Endodermal cell (in vitro differentiated cells): ENCODE measurements around the gene WDR35. TPM values are rescaled to one million over a fixed set of nuclear protein-coding genes. Genes with fewer than 3 reads are reported as not detected.
A peak's percentile ranks its signal among the peaks of the same experiment; 100 is the strongest.

Experiments
- DNase-seq: peaks from one replicate; pipeline ENCODE4 v3.0.0-alpha.2; 2017
- H3K27ac ChIP-seq: 2 replicates; pipeline ENCODE4 v1.5.1; 2013; ENCODE audit warnings: mild to moderate bottlenecking, low read depth, low read length, moderate library complexity
- H3K27me3 ChIP-seq: 2 replicates; pipeline ENCODE4 v1.6.1; 2013; ENCODE audit warnings: mild to moderate bottlenecking, low read length, moderate library complexity; ENCODE audit not compliant: insufficient read depth, control insufficient read depth, poor library complexity, severe bottlenecking
- H3K36me3 ChIP-seq: 2 replicates; pipeline ENCODE4 v1.7.0; 2013; ENCODE audit warnings: mild to moderate bottlenecking, low read length, moderate library complexity; ENCODE audit not compliant: control insufficient read depth, insufficient read depth
- H3K4me1 ChIP-seq: one replicate; pipeline ENCODE4 v1.7.0; 2013; ENCODE audit warnings: low read length; ENCODE audit not compliant: control insufficient read depth, insufficient read depth
- H3K4me3 ChIP-seq: 2 replicates; pipeline ENCODE4 v1.5.1; 2013; ENCODE audit warnings: mild to moderate bottlenecking, low read length, moderate library complexity
- H3K9ac ChIP-seq: 2 replicates; pipeline ENCODE4 v1.6.1; 2013; ENCODE audit warnings: mild to moderate bottlenecking, low read length, moderate library complexity; ENCODE audit not compliant: poor library complexity, severe bottlenecking; ENCODE audit errors: extremely low read depth
- H3K9me3 ChIP-seq: 2 replicates; pipeline ENCODE4 v1.6.1; 2013; ENCODE audit warnings: mild to moderate bottlenecking, low read length, moderate library complexity; ENCODE audit not compliant: control insufficient read depth
- H3K27ac Mint-ChIP-seq: 2 replicates; pipeline ENCODE4 v1.8.0; 2020; ENCODE audit warnings: mixed read lengths
- H3K27me3 Mint-ChIP-seq: 2 replicates; pipeline ENCODE4 v1.8.0; 2021; ENCODE audit warnings: mild to moderate bottlenecking, mixed read lengths; ENCODE audit not compliant: insufficient read depth
- H3K36me3 Mint-ChIP-seq: 2 replicates; pipeline ENCODE4 v1.8.0; 2020; ENCODE audit warnings: low read depth, mixed read lengths
- H3K4me1 Mint-ChIP-seq: 2 replicates; pipeline ENCODE4 v1.8.0; 2020; ENCODE audit warnings: mixed read lengths
- H3K4me3 Mint-ChIP-seq: 2 replicates; pipeline ENCODE4 v1.8.0; 2020; ENCODE audit warnings: mild to moderate bottlenecking, moderate library complexity, mixed read lengths
- H3K9me3 Mint-ChIP-seq: 2 replicates; pipeline ENCODE4 v1.8.0; 2020; ENCODE audit warnings: mild to moderate bottlenecking, mixed read lengths
- WGBS, 2 experiments: methylation state at CpG; one replicate each; pipeline versions ENCODE4 v1.1.5 to v1.1.7; 2013; ENCODE audit warnings: missing lambda C conversion rate in 2 of 2, mixed read lengths in 1 of 2; ENCODE audit not compliant: insufficient coverage in 1 of 2, insufficient read length in 1 of 2; 5-methylcytosine and 5-hydroxymethylcytosine counted together
- total RNA-seq, 2 donors: library from RNA; stranded (reverse); fragmentation: NEBNext Ultra II Directional in 1 of 2; extraction: Animal tissue kit (Norgen Biotek cat#: 25700) in 1 of 2; gene quantifications; 2 replicates in 1 of 2; 3 replicates in 1 of 2; pipeline ENCODE4 v1.2.1, GENCODE V29; 2021
- TF ChIP-seq, protein P1 (sequence below): fragments of 200-600 bp; sonication (generic); conservative IDR thresholded peaks from 2 replicates; pipeline ENCODE4 v1.5.0; 2021; ENCODE audit warnings: antibody characterized with exemption, mild to moderate bottlenecking

WDR35 gene
- total RNA-seq, 2 donors from 2014 or later: 11.3 to 13.5 TPM

DNA sequence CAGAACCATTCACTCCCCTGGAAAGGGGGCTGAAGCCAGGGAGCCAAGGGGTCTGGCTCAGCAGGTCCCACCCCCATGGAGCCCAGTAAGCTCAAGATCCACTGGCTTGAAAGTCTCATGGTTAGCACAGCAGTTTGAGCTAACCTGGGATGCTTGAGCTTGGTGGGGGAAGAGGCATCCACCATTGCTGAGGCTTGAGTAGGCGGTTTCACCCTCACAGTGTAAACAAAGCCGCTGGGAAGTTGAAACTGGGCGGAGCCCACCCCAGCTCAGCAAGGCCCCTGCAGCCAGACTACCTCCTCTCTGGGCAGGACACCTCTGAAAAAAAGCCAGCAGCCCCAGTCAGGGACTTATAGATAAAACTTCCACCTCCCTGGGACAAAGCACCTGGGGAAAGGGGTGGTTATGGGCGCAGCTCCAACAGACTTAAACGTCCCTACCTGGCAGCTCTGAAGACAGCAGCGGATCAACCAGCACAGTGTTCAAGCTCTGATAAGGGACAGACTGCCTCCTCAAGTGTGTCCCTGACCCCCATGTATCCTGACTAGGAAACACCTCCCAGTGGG is 73.4 kb downstream of the WDR35 start:
- H3K27ac ChIP-seq: no peak overlapping the region
- H3K9me3 Mint-ChIP-seq: no peaks in the 10 kb centered on the region
- no peaks in the 10 kb centered on the region for H3K27me3 ChIP-seq
- no peaks in the 10 kb centered on the region for H3K4me1 ChIP-seq
- no peak overlapping the region for H3K9ac ChIP-seq
- no peak overlapping the region for H3K27ac Mint-ChIP-seq
- no peaks in the 10 kb centered on the region for H3K9me3 ChIP-seq
- no peaks in the 10 kb centered on the region for H3K36me3 ChIP-seq
- WGBS, 2 experiments: 85 to 86% methylated on average over 6 of the region's 6 CpGs
- no peaks in the 10 kb centered on the region for H3K27me3 Mint-ChIP-seq
- no peak overlapping the region for H3K4me3 Mint-ChIP-seq
- peaks cover 42% of the 10 kb centered on the region for H3K36me3 Mint-ChIP-seq
- TF ChIP-seq, protein P1, sequence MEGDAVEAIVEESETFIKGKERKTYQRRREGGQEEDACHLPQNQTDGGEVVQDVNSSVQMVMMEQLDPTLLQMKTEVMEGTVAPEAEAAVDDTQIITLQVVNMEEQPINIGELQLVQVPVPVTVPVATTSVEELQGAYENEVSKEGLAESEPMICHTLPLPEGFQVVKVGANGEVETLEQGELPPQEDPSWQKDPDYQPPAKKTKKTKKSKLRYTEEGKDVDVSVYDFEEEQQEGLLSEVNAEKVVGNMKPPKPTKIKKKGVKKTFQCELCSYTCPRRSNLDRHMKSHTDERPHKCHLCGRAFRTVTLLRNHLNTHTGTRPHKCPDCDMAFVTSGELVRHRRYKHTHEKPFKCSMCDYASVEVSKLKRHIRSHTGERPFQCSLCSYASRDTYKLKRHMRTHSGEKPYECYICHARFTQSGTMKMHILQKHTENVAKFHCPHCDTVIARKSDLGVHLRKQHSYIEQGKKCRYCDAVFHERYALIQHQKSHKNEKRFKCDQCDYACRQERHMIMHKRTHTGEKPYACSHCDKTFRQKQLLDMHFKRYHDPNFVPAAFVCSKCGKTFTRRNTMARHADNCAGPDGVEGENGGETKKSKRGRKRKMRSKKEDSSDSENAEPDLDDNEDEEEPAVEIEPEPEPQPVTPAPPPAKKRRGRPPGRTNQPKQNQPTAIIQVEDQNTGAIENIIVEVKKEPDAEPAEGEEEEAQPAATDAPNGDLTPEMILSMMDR: no peak
- DNase-seq: peak; percentile 55
- no peaks in the 10 kb centered on the region for H3K4me1 Mint-ChIP-seq
- no peak overlapping the region for H3K4me3 ChIP-seq

DNA sequence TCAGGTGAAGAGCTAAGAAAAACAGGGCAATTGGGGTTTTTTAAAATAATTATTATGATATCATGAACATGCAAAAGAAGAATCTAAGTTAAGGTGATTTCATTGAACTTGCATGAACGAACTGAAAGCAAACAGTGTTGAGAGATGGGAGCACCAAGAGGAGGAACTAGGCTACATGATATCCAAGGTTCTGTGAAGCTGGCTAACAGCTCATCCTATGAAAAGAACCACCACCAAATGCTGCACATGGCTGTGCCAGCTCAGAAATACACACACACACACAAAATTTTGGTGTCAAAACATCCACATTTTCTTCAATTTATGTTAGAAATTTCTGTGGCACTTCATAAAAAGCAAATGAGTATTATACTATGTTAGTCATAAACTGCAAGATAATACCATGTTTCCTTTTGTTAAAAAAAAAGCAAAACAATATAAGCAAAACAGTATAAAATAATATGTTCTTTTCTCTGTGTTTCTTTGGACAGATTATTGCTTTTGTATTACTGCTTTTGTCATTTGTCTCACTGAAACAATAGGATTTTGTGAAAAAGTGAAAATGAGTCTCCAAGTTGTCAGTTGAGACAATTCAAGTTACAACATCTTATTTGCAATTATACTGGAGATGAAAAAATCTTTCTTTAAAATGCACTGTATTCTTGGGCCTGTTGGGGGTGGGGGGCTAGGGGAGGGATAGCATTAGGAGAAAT is 75.5 kb downstream of the WDR35 start:
- Histone ChIP-seq H3K27ac (no peak overlapping the region), H3K9me3 (no peaks in the 10 kb centered on the region), H3K36me3 (no peaks in the 10 kb centered on the region), H3K4me1 (no peaks in the 10 kb centered on the region), H3K9ac (no peak overlapping the region), H3K4me3 (no peak overlapping the region), H3K27me3 (no peaks in the 10 kb centered on the region)
- WGBS, 2 experiments: 97 to 100% methylated on average over 1 of the region's 1 CpG
- Mint-ChIP-seq H3K4me1 (no peaks in the 10 kb centered on the region), H3K36me3 (peaks cover 25% of the 10 kb centered on the region), H3K4me3 (no peak overlapping the region), H3K27ac (no peak overlapping the region), H3K27me3 (no peaks in the 10 kb centered on the region), H3K9me3 (no peaks in the 10 kb centered on the region)
- DNase-seq: no peak
- TF ChIP-seq, protein P1: no peak

DNA sequence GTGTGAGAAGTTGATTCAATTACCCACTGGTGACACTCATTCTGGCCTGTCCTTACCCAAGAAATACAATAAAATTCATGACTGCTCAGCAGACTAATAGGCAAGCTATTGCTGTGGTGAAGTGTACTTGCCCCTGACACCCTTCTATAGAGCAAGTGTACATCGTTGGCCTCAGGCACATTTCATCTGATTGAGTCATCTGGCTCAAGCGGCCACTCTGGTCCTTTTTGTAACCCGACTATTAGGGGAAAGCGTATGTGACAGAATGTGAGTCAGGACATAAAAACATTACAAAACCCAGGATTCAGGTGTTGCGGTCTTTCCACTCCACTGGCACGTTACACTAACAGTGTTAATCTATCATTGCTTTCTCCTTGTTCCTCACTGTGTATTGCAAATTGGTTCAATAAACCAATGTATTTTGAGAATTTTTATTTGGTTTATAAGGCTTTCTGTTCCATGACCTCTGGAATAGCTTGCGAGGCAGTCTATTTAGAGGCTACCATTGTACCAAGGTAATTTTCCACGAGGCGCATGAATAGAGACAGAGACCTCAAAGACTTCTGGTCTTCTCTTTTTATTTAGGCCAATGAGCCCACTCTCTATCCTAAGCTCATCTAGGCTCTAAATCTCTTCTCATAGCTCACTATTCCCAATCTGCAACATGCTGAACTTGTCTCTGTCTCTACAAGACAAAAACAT is 77.9 kb downstream of the WDR35 start:
- no peaks in the 10 kb centered on the region for H3K27me3 Mint-ChIP-seq
- no peaks in the 10 kb centered on the region for H3K4me1 ChIP-seq
- DNase-seq: no peak

More for the DNA sequence above, 77.9 kb downstream of the WDR35 start:
- Histone ChIP-seq H3K9me3 (no peaks in the 10 kb centered on the region), H3K27ac (no peak overlapping the region), H3K4me3 (no peak overlapping the region), H3K36me3 (no peaks in the 10 kb centered on the region), H3K27me3 (no peaks in the 10 kb centered on the region), H3K9ac (no peak overlapping the region)
- Mint-ChIP-seq H3K4me1 (no peaks in the 10 kb centered on the region), H3K27ac (no peak overlapping the region), H3K9me3 (no peaks in the 10 kb centered on the region), H3K4me3 (no peak overlapping the region), H3K36me3 (peaks cover 9% of the 10 kb centered on the region)
- TF ChIP-seq, protein P1: no peak
- 86 to 96% methylated on average over 7 to 9 of the region's 9 CpGs for WGBS, 2 experiments
